ENCODE measurements around the gene AKNA.

GRCh38 chr9:114376586-114377445 is 11.0 kb downstream of the AKNA start:
- TF ChIP-seq CTCF (IDR thresholded peaks at IDR 0.05; ENCODE audit: poor library complexity) (no peak), EZH2 (IDR thresholded peaks at IDR 0.05; ENCODE audit: borderline replicate concordance) (no peak)

All from hepatocyte (in vitro differentiated cells).